A549 (cell line): Measurements from ENCODE around the gene DENND6B.

Source experiments
- PHF8 ChIP-seq: fragments of 200-600 bp; sonication (generic); IDR thresholded peaks from 2 replicates; pipeline ENCODE4 v1.6.1; 2016; ENCODE audit warnings: low read depth, mild to moderate bottlenecking, antibody characterized with exemption, moderate library complexity, borderline replicate concordance
- RAD21 ChIP-seq, 2 experiments: fragments of >200 bp in 1 of 2; sonication (Bioruptor Twin) in 1 of 2; formaldehyde crosslinking in 1 of 2; IDR thresholded peaks in 1 of 2; conservative IDR thresholded peaks in 1 of 2; 2 replicates in 1 of 2; 3 replicates in 1 of 2; pipeline ENCODE4 v1.6.1; 2012 to 2018; ENCODE audit warnings: inconsistent platforms in 1 of 2

DNA sequence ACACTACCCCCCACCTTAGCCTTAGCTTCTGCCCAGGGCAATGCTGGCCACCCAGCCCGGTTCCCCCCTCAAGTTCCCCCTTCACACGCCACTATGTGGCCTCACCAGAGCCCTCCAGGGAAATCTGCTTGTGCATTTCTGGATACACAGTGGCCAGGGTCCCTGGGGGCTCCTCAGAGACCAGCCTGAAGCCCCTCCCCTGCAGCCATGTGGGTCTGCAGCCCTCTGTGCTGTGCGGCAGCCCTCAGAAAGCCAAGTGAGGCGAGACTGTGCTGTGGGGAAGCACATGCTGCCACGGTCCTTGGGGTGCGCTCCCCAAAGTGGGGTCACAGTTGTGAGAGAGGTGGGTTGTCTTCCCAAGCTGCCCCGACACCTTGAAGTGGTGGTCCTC, 17.2 kb downstream of the DENND6B start:
- TF ChIP-seq RAD21 (conservative IDR thresholded peaks at IDR 0.05 in 1 of 2, IDR thresholded peaks at IDR 0.05 in 1 of 2) = no peak
- TF ChIP-seq PHF8 = no peak
